ENCODE data around the gene OR8A1.
A peak's percentile ranks its signal among the peaks of the same experiment; 100 is the strongest.

Gene OR8A1

GRCh38 chr11:124569697-124570096, at the start of gene OR8A1:
Gene OR8A1 (plus strand): TSS chr11:124569997. CDS start chr11:124570120, 123 bp downstream.
- no peak for DNase-seq (ENCODE audit: low spot score)

- no peak for DNase-seq (ENCODE audit: low spot score)
These were observed 49.3 kb upstream of the OR8A1 start for GRCh38 chr11:124520550-124520854.

GRCh38 chr11:124533626-124534025, 36.2 kb upstream of the OR8A1 start:
- no peak for DNase-seq (ENCODE audit: low spot score)

- DNase-seq (ENCODE audit: low spot score) = no peak
These were observed 35.7 kb upstream of the OR8A1 start for GRCh38 chr11:124534051-124534450.

GRCh38 chr11:124535552-124536232, 34.1 kb upstream of the OR8A1 start:
- no peak for DNase-seq (ENCODE audit: low spot score)

GRCh38 chr11:124536520-124536919, 33.3 kb upstream of the OR8A1 start:
- no peak for DNase-seq (ENCODE audit: low spot score)

GRCh38 chr11:124538019-124538418, 31.8 kb upstream of the OR8A1 start:
- DNase-seq (ENCODE audit: low spot score) = no peak

- no peak for DNase-seq (ENCODE audit: low spot score)
These were observed 28.6 kb upstream of the OR8A1 start for GRCh38 chr11:124541204-124541603.

- no peak for DNase-seq (ENCODE audit: low spot score)
These were observed 26.7 kb upstream of the OR8A1 start for GRCh38 chr11:124543145-124543544.

- DNase-seq (ENCODE audit: low spot score) = no peak
These were observed 26.2 kb upstream of the OR8A1 start, which contains the start of gene OR8B12 for GRCh38 chr11:124543554-124543953. Gene OR8B12 (minus strand): TSS chr11:124543654. CDS start chr11:124543654, 0 bp downstream.

GRCh38 chr11:124551189-124551588, 18.6 kb upstream of the OR8A1 start:
- DNase-seq (ENCODE audit: low spot score) = no peak

- DNase-seq (ENCODE audit: low spot score) = no peak
These were observed 17.8 kb upstream of the OR8A1 start for GRCh38 chr11:124551987-124552386.

- no peak for DNase-seq (ENCODE audit: low spot score)
These were observed 13.0 kb upstream of the OR8A1 start for GRCh38 chr11:124556828-124557227.

GRCh38 chr11:124570160-124570559, 363 bp downstream of the OR8A1 start:
- DNase-seq (ENCODE audit: low spot score) = no peak

GRCh38 chr11:124577716-124578427, 8.1 kb downstream of the OR8A1 start:
- DNase-seq (ENCODE audit: low spot score) = no peak

GRCh38 chr11:124578761-124579160, 9.0 kb downstream of the OR8A1 start:
- DNase-seq (ENCODE audit: low spot score) = no peak

- no peak for DNase-seq (ENCODE audit: low spot score)
These were observed 12.0 kb downstream of the OR8A1 start for GRCh38 chr11:124581817-124582216.

- no peak for DNase-seq (ENCODE audit: low spot score)
These were observed 12.8 kb downstream of the OR8A1 start for GRCh38 chr11:124582565-124582964.

GRCh38 chr11:124583781-124584180, 14.0 kb downstream of the OR8A1 start:
- no peak for DNase-seq (ENCODE audit: low spot score)

- DNase-seq (ENCODE audit: low spot score) = no peak
These were observed 15.0 kb downstream of the OR8A1 start for GRCh38 chr11:124584681-124585372.

- peak; percentile 34 for DNase-seq (ENCODE audit: low spot score)
These were observed 16.6 kb downstream of the OR8A1 start for GRCh38 chr11:124586238-124586860.

- no peak for DNase-seq (ENCODE audit: low spot score)
These were observed 21.6 kb downstream of the OR8A1 start for GRCh38 chr11:124591430-124591829.

- no peak for DNase-seq (ENCODE audit: low spot score)
These were observed 22.8 kb downstream of the OR8A1 start for GRCh38 chr11:124592627-124593026.

Measured in activated CD4-positive, alpha-beta T cell treated with anti-CD3 and anti-CD28 coated beads, Interleukin-2, Interleukin-4, amounts not matched to agents 100 ng/mL and 50 ng/mL, durations not matched to agents 16 hours and 8 hours (primary cell).